K562 (cell line): ENCODE results near the gene FYB1. TPM values are rescaled to one million over a fixed set of nuclear protein-coding genes. Genes with fewer than 3 reads are reported as not detected.

Source experiments
- CHD4 ChIP-seq: fragments of 200-600 bp; sonication (generic); IDR thresholded peaks from 3 replicates; pipeline ENCODE4 v1.6.1; 2012; ENCODE audit warnings: low read depth, mild to moderate bottlenecking, mixed read lengths, low read length, inconsistent platforms; ENCODE audit not compliant: insufficient read depth, insufficient replicate concordance, poor library complexity, severe bottlenecking
- CREM ChIP-seq: IDR thresholded peaks from 2 replicates; pipeline ENCODE4 v1.6.1; 2014; ENCODE audit warnings: antibody characterized with exemption, low read depth
- DDX20 ChIP-seq: fragments of 450-650 bp; IDR thresholded peaks from 2 replicates; pipeline ENCODE4 v1.6.1; 2016; ENCODE audit warnings: missing genetic modification characterization, low read depth, mild to moderate bottlenecking, missing compliant biosample characterization, moderate library complexity
- EHMT2 ChIP-seq: fragments of 450-650 bp; IDR thresholded peaks from 2 replicates; pipeline ENCODE4 v1.6.1; 2018; ENCODE audit warnings: antibody characterized with exemption
- ETV6 ChIP-seq, 3 experiments: fragments of 150-350 bp in 1 of 3; sonication (generic) in 1 of 3; formaldehyde crosslinking in 1 of 3; IDR thresholded peaks; 2 replicates each; pipeline versions ENCODE4 v1.6.1 to v1.8.0; 2014 to 2022; ENCODE audit warnings: borderline replicate concordance in 2 of 3, low read depth in 2 of 3, antibody characterized with exemption in 1 of 3, low read length in 1 of 3, mild to moderate bottlenecking in 1 of 3, missing genetic modification reagents in 1 of 3
- FOS ChIP-seq: IDR thresholded peaks from 3 replicates; pipeline ENCODE4 v1.6.1; 2011; ENCODE audit not compliant: insufficient read length; ENCODE audit errors: extremely low read depth
- FUS ChIP-seq: fragments of 200-400 bp; formaldehyde crosslinking; optimal IDR thresholded peaks from 2 replicates; pipeline ENCODE3; 2017; ENCODE audit warnings: low read depth, low read length
- GATAD2B ChIP-seq: fragments of 450-650 bp; IDR thresholded peaks from 2 replicates; pipeline ENCODE4 v1.6.1; 2017; ENCODE audit warnings: mild to moderate bottlenecking, borderline replicate concordance
- GTF2E2 ChIP-seq: fragments of 200-800 bp; sonication (Bioruptor generic); IDR thresholded peaks from 2 replicates; pipeline ENCODE4 v1.6.1; 2016; ENCODE audit warnings: missing genetic modification characterization, missing compliant biosample characterization
- ILF3 ChIP-seq: fragments of 450-650 bp; IDR thresholded peaks from 2 replicates; pipeline ENCODE4 v1.6.1; 2018; ENCODE audit warnings: antibody characterized with exemption, mild to moderate bottlenecking, moderate library complexity, borderline replicate concordance
- JUNB ChIP-seq: fragments of 450-650 bp; formaldehyde crosslinking; conservative IDR thresholded peaks from 2 replicates; pipeline ENCODE4 v1.4.0; 2020; ENCODE audit warnings: mild to moderate bottlenecking
- NCOA6 ChIP-seq: fragments of 450-650 bp; IDR thresholded peaks from 2 replicates; pipeline ENCODE4 v1.6.1; 2017; ENCODE audit warnings: mild to moderate bottlenecking
- NCOR1 ChIP-seq: fragments of 450-650 bp; IDR thresholded peaks from 2 replicates; pipeline ENCODE4 v1.6.1; 2016; ENCODE audit warnings: mild to moderate bottlenecking, moderate library complexity
- NFIX ChIP-seq: fragments of 250-450 bp; sonication (Bioruptor Pico); IDR thresholded peaks from 2 replicates; pipeline ENCODE4 v1.4.0; 2020; ENCODE audit warnings: low read depth, mild to moderate bottlenecking, moderate library complexity
- OTX1 ChIP-seq: fragments of 450-650 bp; formaldehyde crosslinking; IDR thresholded peaks from 2 replicates; pipeline ENCODE4 v1.4.0; 2022; ENCODE audit warnings: mild to moderate bottlenecking
- PHF20 ChIP-seq: fragments of 450-650 bp; IDR thresholded peaks from 2 replicates; pipeline ENCODE4 v1.6.1; 2018; ENCODE audit not compliant: partially characterized antibody
- TAF1 ChIP-seq: IDR thresholded peaks from 2 replicates; pipeline ENCODE4 v1.6.1; 2011; ENCODE audit warnings: mild to moderate bottlenecking, low read length, moderate library complexity; ENCODE audit not compliant: insufficient read depth, control insufficient read depth, severe bottlenecking; ENCODE audit errors: extremely low read depth
- TFE3 ChIP-seq: fragments of 450-650 bp; formaldehyde crosslinking; IDR thresholded peaks from 2 replicates; pipeline ENCODE4 v1.4.0; 2020; ENCODE audit warnings: mild to moderate bottlenecking, mixed read lengths
- ZNF124 ChIP-seq: sonication (generic); formaldehyde crosslinking; IDR thresholded peaks from 2 replicates; pipeline ENCODE4 v1.8.1; 2022; ENCODE audit warnings: missing genetic modification reagents
- ZNF280B ChIP-seq: fragments of 250-450 bp; sonication (Bioruptor Pico); IDR thresholded peaks from 2 replicates; pipeline ENCODE4 v1.5.1; 2021; ENCODE audit warnings: mild to moderate bottlenecking
- ZNF444 ChIP-seq: fragments of 250-450 bp; sonication (Bioruptor Pico); IDR thresholded peaks from 2 replicates; pipeline ENCODE4 v1.4.0; 2020; ENCODE audit warnings: mild to moderate bottlenecking, moderate library complexity
- ZNF609 ChIP-seq: sonication (generic); formaldehyde crosslinking; IDR thresholded peaks from 2 replicates; pipeline ENCODE4 v1.8.1; 2023; ENCODE audit warnings: missing genetic modification reagents, mild to moderate bottlenecking, borderline replicate concordance
- polyA plus RNA-seq, 8 experiments: library from polyadenylated mRNA; depleted of rRNA in 4 of 8; stranded (reverse) in 5 of 8; unstranded in 3 of 8; fragments of >200 nt; fragmentation: Nextera tagmentation in 2 of 8; fragmentation: Illumina TruSeq in 1 of 8; extraction: Ambion mirVana in 2 of 8; extraction: Trizol in 1 of 8; gene quantifications; 2 replicates each; pipeline versions ENCODE4 v1.2.1 to v1.2.3, GENCODE V29; 2011 to 2014; ENCODE audit warnings: inconsistent platforms in 1 of 8, missing spikeins in 1 of 8
- total RNA-seq, 7 experiments: library from RNA; depleted of rRNA in 6 of 7; stranded (reverse); fragments of >200 nt in 6 of 7; fragmentation: Illumina TruSeq in 2 of 7; extraction: Trizol in 2 of 7; gene quantifications; 2 replicates each; pipeline versions ENCODE4 v1.2.1 to v1.2.3, GENCODE V29; 2011 to 2021; ENCODE audit warnings: low replicate concordance in 1 of 7

FYB1 gene
- total and polyA plus RNA-seq, 9 of the 15 experiments (the other 6 are each of a cell fraction or from before 2014, with no cell fraction given): 4.7 to 31.5 (median 9.7) TPM

DNA sequence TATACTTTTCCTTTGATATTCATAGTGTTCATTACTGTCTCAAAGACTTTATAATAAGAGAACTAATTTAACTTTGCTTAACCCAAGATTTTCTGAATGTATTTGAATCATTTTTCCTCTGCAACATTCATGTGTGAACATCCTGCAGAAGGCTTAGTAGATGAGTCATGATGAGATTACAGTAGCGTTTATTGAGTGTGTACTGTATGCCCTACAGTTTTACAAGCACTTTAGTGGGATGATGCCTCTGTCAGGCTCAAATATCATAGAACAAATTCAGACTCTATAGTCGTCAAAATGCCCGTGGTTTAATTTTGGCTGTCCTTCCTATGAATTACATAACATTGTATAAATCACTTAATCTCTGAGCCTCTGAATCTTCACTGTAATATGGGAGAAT is 41.2 kb downstream of the FYB1 start (continued):
- no peak for TF ChIP-seq TAF1
- TF ChIP-seq EHMT2: peak; percentile 9; the same call in 1 of the 2 replicates
- no peak for TF ChIP-seq NCOR1
- TF ChIP-seq PHF20: no peak
- TF ChIP-seq FOS: peak; percentile 6
- no peak for TF ChIP-seq GTF2E2 (tag)
- TF ChIP-seq ZNF609 (CRISPR knock-in tag): no peak
- TF ChIP-seq FUS: no peak
- TF ChIP-seq ILF3: no peak
- 0 out of 2 replicates have a peak, but pooled peaks have one; percentile 36 for TF ChIP-seq NCOA6
- TF ChIP-seq ETV6 (IDR thresholded peaks at IDR 0.05; ENCODE audit: borderline replicate concordance in 1 of 2, low read depth in 2 of 2, low read length in 1 of 2): no peak
- no peak for TF ChIP-seq ETV6 (CRISPR knock-in tag; IDR thresholded peaks at IDR 0.05; ENCODE audit: borderline replicate concordance)
- no peak for TF ChIP-seq TFE3 (CRISPR knock-in tag)
- no peak for TF ChIP-seq CHD4
- TF ChIP-seq ZNF280B (CRISPR knock-in tag): no peak
- TF ChIP-seq OTX1 (CRISPR knock-in tag): no peak
- peak; percentile 72 for TF ChIP-seq JUNB
- TF ChIP-seq NFIX: no peak
- peak; percentile 45; the same call in 1 of the 2 replicates for TF ChIP-seq GATAD2B
- no peak for TF ChIP-seq DDX20
- TF ChIP-seq ZNF444 (CRISPR knock-in tag): peak; percentile 24; the same call in 1 of the 2 replicates
- TF ChIP-seq ZNF124 (CRISPR knock-in tag): no peak
- no peak for TF ChIP-seq CREM
